SK-N-SH treated with all-trans-retinoic acid at 6 μM for 48 hours (cell line): Measurements from ENCODE around the gene KDM2B.

Experiments
- ATAC-seq: fragments of 200-7000 bp; cut with Tn5 transposase; 3 replicates; pipeline ENCODE4 v1.9.1; 2020; ENCODE audit warnings: mild to moderate bottlenecking, moderate library complexity
- ARNTL ChIP-seq: fragments of 450-650 bp; formaldehyde crosslinking; IDR thresholded peaks from 2 replicates; pipeline ENCODE4 v1.5.0; 2020; ENCODE audit warnings: low read depth, mild to moderate bottlenecking, moderate library complexity, borderline replicate concordance
- BACH2 ChIP-seq: fragments of 250-450 bp; sonication (Bioruptor Pico); IDR thresholded peaks from 2 replicates; pipeline ENCODE4 v1.9.0; 2021; ENCODE audit warnings: mild to moderate bottlenecking, borderline replicate concordance
- CSDC2 ChIP-seq: fragments of 250-450 bp; sonication (Bioruptor Pico); IDR thresholded peaks from 2 replicates; pipeline ENCODE4 v1.5.0; 2020; ENCODE audit warnings: mild to moderate bottlenecking, moderate library complexity
- ESRRG ChIP-seq: fragments of 250-450 bp; sonication (Bioruptor Pico); IDR thresholded peaks from 2 replicates; pipeline ENCODE4 v1.6.1; 2021; ENCODE audit warnings: mild to moderate bottlenecking
- GLIS3 ChIP-seq: fragments of 250-450 bp; sonication (Bioruptor Pico); IDR thresholded peaks from 2 replicates; pipeline ENCODE4 v1.5.0; 2020; ENCODE audit warnings: mild to moderate bottlenecking, moderate library complexity
- ISL1 ChIP-seq: fragments of 250-450 bp; sonication (Bioruptor Pico); IDR thresholded peaks from 2 replicates; pipeline ENCODE4 v2.1.2; 2022; ENCODE audit warnings: mild to moderate bottlenecking, moderate library complexity
- OSR1 ChIP-seq: fragments of 250-450 bp; sonication (Bioruptor Pico); IDR thresholded peaks from 2 replicates; pipeline ENCODE4 v1.8.0; 2022; ENCODE audit warnings: moderate library complexity, mild to moderate bottlenecking, inconsistent platforms
- PPARA ChIP-seq: fragments of 250-450 bp; sonication (Bioruptor Pico); IDR thresholded peaks from 2 replicates; pipeline ENCODE4 v1.5.0; 2020; ENCODE audit warnings: mild to moderate bottlenecking, borderline replicate concordance
- RARB ChIP-seq: fragments of 250-450 bp; sonication (Bioruptor Pico); IDR thresholded peaks from 2 replicates; pipeline ENCODE4 v1.8.0; 2021; ENCODE audit warnings: mild to moderate bottlenecking, moderate library complexity
- TCF4 ChIP-seq: fragments of 250-450 bp; sonication (Bioruptor Pico); IDR thresholded peaks from 2 replicates; pipeline ENCODE4 v1.8.0; 2021; ENCODE audit warnings: mild to moderate bottlenecking, moderate library complexity, borderline replicate concordance
- TOX ChIP-seq: fragments of 250-450 bp; sonication (Bioruptor Pico); IDR thresholded peaks from 2 replicates; pipeline ENCODE4 v1.8.0; 2021; ENCODE audit warnings: mild to moderate bottlenecking, moderate library complexity, borderline replicate concordance
- ZFP3 ChIP-seq: fragments of 250-450 bp; sonication (Bioruptor Pico); IDR thresholded peaks from 2 replicates; pipeline ENCODE4 v1.5.0; 2020; ENCODE audit warnings: mild to moderate bottlenecking, moderate library complexity
- ZFP30 ChIP-seq: fragments of 450-650 bp; formaldehyde crosslinking; IDR thresholded peaks from 2 replicates; pipeline ENCODE4 v1.5.0; 2022; ENCODE audit warnings: mild to moderate bottlenecking, moderate library complexity
- ZNF565 ChIP-seq: fragments of 450-650 bp; formaldehyde crosslinking; conservative IDR thresholded peaks from 2 replicates; pipeline ENCODE4 v1.5.0; 2020; ENCODE audit warnings: low read depth, mild to moderate bottlenecking, moderate library complexity
- ZNF70 ChIP-seq: fragments of 450-650 bp; formaldehyde crosslinking; IDR thresholded peaks from 2 replicates; pipeline ENCODE4 v1.5.0; 2020; ENCODE audit warnings: mild to moderate bottlenecking, moderate library complexity
- ZNF8 ChIP-seq: fragments of 450-650 bp; formaldehyde crosslinking; IDR thresholded peaks from 2 replicates; pipeline ENCODE4 v1.5.0; 2020; ENCODE audit warnings: mild to moderate bottlenecking, moderate library complexity
- TF ChIP-seq, protein P1 (sequence below): fragments of 250-450 bp; sonication (Bioruptor Pico); IDR thresholded peaks from 2 replicates; pipeline ENCODE4 v1.8.0; 2020; ENCODE audit warnings: mild to moderate bottlenecking, moderate library complexity, borderline replicate concordance
- TF ChIP-seq, protein P2 (sequence below): fragments of 250-450 bp; sonication (Bioruptor Pico); IDR thresholded peaks from 2 replicates; pipeline ENCODE4 v1.5.1; 2020; ENCODE audit warnings: low read depth, mild to moderate bottlenecking, moderate library complexity
- TF ChIP-seq, protein P3 (sequence below): fragments of 250-450 bp; sonication (Bioruptor Pico); IDR thresholded peaks from 2 replicates; pipeline ENCODE4 v1.5.0; 2020; ENCODE audit warnings: mild to moderate bottlenecking, moderate library complexity
- TF ChIP-seq, protein P4 (sequence below): fragments of 250-450 bp; sonication (Bioruptor Pico); IDR thresholded peaks from 2 replicates; pipeline ENCODE4 v1.5.1; 2021; ENCODE audit warnings: mild to moderate bottlenecking, moderate library complexity
- TF ChIP-seq, protein P5 (sequence below): fragments of 250-450 bp; sonication (Bioruptor Pico); IDR thresholded peaks from 2 replicates; pipeline ENCODE4 v1.8.0; 2021; ENCODE audit warnings: low read depth, mild to moderate bottlenecking, moderate library complexity, borderline replicate concordance

KDM2B gene

GRCh38 chr12:121509339-121509738, 71.5 kb downstream of the KDM2B start (continued):
- TF ChIP-seq, protein P1, sequence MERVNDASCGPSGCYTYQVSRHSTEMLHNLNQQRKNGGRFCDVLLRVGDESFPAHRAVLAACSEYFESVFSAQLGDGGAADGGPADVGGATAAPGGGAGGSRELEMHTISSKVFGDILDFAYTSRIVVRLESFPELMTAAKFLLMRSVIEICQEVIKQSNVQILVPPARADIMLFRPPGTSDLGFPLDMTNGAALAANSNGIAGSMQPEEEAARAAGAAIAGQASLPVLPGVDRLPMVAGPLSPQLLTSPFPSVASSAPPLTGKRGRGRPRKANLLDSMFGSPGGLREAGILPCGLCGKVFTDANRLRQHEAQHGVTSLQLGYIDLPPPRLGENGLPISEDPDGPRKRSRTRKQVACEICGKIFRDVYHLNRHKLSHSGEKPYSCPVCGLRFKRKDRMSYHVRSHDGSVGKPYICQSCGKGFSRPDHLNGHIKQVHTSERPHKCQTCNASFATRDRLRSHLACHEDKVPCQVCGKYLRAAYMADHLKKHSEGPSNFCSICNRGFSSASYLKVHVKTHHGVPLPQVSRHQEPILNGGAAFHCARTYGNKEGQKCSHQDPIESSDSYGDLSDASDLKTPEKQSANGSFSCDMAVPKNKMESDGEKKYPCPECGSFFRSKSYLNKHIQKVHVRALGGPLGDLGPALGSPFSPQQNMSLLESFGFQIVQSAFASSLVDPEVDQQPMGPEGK: no peak
- TF ChIP-seq ZFP3 (no peak), ZFP30 (CRISPR knock-in tag) (no peak)
- TF ChIP-seq, protein P2, sequence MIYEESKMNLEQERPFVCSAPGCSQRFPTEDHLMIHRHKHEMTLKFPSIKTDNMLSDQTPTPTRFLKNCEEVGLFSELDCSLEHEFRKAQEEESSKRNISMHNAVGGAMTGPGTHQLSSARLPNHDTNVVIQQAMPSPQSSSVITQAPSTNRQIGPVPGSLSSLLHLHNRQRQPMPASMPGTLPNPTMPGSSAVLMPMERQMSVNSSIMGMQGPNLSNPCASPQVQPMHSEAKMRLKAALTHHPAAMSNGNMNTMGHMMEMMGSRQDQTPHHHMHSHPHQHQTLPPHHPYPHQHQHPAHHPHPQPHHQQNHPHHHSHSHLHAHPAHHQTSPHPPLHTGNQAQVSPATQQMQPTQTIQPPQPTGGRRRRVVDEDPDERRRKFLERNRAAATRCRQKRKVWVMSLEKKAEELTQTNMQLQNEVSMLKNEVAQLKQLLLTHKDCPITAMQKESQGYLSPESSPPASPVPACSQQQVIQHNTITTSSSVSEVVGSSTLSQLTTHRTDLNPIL (CRISPR knock-in tag): no peak
- TF ChIP-seq, all 23 proteins: peak for 0

- no peak for TF ChIP-seq ESRRG (CRISPR knock-in tag)
- no peak for TF ChIP-seq ZFP30 (CRISPR knock-in tag)
- TF ChIP-seq, protein P1: no peak
- TF ChIP-seq, protein P3, sequence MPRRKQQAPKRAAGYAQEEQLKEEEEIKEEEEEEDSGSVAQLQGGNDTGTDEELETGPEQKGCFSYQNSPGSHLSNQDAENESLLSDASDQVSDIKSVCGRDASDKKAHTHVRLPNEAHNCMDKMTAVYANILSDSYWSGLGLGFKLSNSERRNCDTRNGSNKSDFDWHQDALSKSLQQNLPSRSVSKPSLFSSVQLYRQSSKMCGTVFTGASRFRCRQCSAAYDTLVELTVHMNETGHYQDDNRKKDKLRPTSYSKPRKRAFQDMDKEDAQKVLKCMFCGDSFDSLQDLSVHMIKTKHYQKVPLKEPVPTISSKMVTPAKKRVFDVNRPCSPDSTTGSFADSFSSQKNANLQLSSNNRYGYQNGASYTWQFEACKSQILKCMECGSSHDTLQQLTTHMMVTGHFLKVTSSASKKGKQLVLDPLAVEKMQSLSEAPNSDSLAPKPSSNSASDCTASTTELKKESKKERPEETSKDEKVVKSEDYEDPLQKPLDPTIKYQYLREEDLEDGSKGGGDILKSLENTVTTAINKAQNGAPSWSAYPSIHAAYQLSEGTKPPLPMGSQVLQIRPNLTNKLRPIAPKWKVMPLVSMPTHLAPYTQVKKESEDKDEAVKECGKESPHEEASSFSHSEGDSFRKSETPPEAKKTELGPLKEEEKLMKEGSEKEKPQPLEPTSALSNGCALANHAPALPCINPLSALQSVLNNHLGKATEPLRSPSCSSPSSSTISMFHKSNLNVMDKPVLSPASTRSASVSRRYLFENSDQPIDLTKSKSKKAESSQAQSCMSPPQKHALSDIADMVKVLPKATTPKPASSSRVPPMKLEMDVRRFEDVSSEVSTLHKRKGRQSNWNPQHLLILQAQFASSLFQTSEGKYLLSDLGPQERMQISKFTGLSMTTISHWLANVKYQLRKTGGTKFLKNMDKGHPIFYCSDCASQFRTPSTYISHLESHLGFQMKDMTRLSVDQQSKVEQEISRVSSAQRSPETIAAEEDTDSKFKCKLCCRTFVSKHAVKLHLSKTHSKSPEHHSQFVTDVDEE (CRISPR knock-in tag): no peak
- no peak for TF ChIP-seq ZNF70 (CRISPR knock-in tag)
- TF ChIP-seq TOX: no peak
- TF ChIP-seq BACH2 (CRISPR knock-in tag): no peak
- TF ChIP-seq OSR1 (CRISPR knock-in tag): no peak
- TF ChIP-seq TCF4: no peak
- TF ChIP-seq ZNF565: no peak
- TF ChIP-seq, protein P4, sequence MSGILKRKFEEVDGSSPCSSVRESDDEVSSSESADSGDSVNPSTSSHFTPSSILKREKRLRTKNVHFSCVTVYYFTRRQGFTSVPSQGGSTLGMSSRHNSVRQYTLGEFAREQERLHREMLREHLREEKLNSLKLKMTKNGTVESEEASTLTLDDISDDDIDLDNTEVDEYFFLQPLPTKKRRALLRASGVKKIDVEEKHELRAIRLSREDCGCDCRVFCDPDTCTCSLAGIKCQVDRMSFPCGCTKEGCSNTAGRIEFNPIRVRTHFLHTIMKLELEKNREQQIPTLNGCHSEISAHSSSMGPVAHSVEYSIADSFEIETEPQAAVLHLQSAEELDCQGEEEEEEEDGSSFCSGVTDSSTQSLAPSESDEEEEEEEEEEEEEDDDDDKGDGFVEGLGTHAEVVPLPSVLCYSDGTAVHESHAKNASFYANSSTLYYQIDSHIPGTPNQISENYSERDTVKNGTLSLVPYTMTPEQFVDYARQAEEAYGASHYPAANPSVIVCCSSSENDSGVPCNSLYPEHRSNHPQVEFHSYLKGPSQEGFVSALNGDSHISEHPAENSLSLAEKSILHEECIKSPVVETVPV: no peak
- no peak for TF ChIP-seq PPARA (CRISPR knock-in tag)
- TF ChIP-seq CSDC2 (CRISPR knock-in tag): no peak
- no peak for TF ChIP-seq RARB (CRISPR knock-in tag)
- TF ChIP-seq, protein P5, sequence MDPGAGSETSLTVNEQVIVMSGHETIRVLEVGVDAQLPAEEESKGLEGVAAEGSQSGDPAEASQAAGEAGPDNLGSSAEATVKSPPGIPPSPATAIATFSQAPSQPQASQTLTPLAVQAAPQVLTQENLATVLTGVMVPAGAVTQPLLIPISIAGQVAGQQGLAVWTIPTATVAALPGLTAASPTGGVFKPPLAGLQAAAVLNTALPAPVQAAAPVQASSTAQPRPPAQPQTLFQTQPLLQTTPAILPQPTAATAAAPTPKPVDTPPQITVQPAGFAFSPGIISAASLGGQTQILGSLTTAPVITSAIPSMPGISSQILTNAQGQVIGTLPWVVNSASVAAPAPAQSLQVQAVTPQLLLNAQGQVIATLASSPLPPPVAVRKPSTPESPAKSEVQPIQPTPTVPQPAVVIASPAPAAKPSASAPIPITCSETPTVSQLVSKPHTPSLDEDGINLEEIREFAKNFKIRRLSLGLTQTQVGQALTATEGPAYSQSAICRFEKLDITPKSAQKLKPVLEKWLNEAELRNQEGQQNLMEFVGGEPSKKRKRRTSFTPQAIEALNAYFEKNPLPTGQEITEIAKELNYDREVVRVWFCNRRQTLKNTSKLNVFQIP (CRISPR knock-in tag): no peak
- no peak for TF ChIP-seq ZNF8 (CRISPR knock-in tag)
- TF ChIP-seq GLIS3 (CRISPR knock-in tag): no peak
- no peak for TF ChIP-seq ARNTL
- ATAC-seq: no peak
These were observed 72.3 kb downstream of the KDM2B start for GRCh38 chr12:121508533-121508932.

DNA sequence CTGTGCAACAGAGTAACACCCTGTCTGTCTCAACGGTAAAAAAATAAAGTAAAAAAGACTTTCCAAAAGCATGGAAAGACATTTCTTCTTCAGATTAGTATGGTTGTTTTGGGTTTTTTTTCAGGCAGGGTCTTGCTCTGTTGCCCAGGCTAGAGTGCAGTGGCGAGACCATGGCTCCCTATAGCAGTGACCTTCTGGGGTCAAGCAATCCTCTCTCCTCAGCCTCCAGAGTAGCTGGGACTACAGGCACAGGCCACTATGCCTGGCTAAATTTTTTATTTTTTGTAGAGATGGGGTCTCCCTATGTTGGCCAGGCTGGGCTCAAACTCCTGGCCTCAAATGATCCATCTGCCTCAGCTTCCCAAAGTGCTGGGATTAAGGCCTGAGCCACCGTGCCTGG, 72.8 kb downstream of the KDM2B start:
- no peak for ATAC-seq

More for the DNA sequence above, 72.8 kb downstream of the KDM2B start:
- TF ChIP-seq ARNTL (no peak), ZNF70 (CRISPR knock-in tag) (no peak), PPARA (CRISPR knock-in tag) (no peak), ISL1 (CRISPR knock-in tag) (no peak), ZFP30 (CRISPR knock-in tag) (no peak)
- TF ChIP-seq, all 23 proteins: peak for 0
